Measurements from ENCODE around the gene CPEB3.

The CPEB3 gene

GRCh38 chr10:92001581-92001980, 289.3 kb downstream of the CPEB3 start:
- H3K27ac ChIP-seq, result no peak overlapping the region
- H3K9me3 ChIP-seq, result no peaks in the 10 kb centered on the region
- H3K4me1 ChIP-seq (ENCODE audit: control insufficient read depth in 1 of 2, insufficient read depth in 1 of 2, low read depth in 1 of 2, low read length in 1 of 2), result no peaks in the 10 kb centered on the region
- H3K27me3 ChIP-seq, result no peaks in the 10 kb centered on the region
- peaks cover 22% of the 10 kb centered on the region for H3K36me3 ChIP-seq
- TF ChIP-seq CTCF (IDR thresholded peaks at IDR 0.05), result no peak
- no peak overlapping the region for H3K4me3 ChIP-seq (ENCODE audit: low read depth in 1 of 2, low read length in 1 of 2)

Measured in neutrophil (primary cell).